K562 (cell line): ENCODE data around the gene CNTN2. TPM values are rescaled to one million over a fixed set of nuclear protein-coding genes. Genes with fewer than 3 reads are reported as not detected.

ENCODE experiments used
- FOS ChIP-seq: IDR thresholded peaks from 3 replicates; pipeline ENCODE4 v1.6.1; 2011; ENCODE audit not compliant: insufficient read length; ENCODE audit errors: extremely low read depth
- HDAC1 ChIP-seq, 2 experiments: fragments of 450-650 bp; IDR thresholded peaks; 2 replicates each; pipeline ENCODE4 v1.6.1; 2016 to 2017; ENCODE audit warnings: inconsistent platforms in 1 of 2, mild to moderate bottlenecking in 1 of 2, moderate library complexity in 1 of 2
- KAT8 ChIP-seq: fragments of 450-650 bp; IDR thresholded peaks from 2 replicates; pipeline ENCODE4 v1.6.1; 2016; ENCODE audit warnings: low read depth, mild to moderate bottlenecking
- MCM5 ChIP-seq: fragments of 450-650 bp; IDR thresholded peaks from 2 replicates; pipeline ENCODE4 v1.6.1; 2016; ENCODE audit warnings: low read depth
- POLR2AphosphoS5 ChIP-seq: IDR thresholded peaks from 2 replicates; pipeline ENCODE4 v1.6.1; 2011; ENCODE audit warnings: mild to moderate bottlenecking, low read depth, low read length, moderate library complexity; ENCODE audit not compliant: control insufficient read depth, insufficient read depth
- SNRNP70 ChIP-seq: fragments of 200-400 bp; formaldehyde crosslinking; optimal IDR thresholded peaks from 2 replicates; pipeline ENCODE3; 2017; ENCODE audit warnings: low read depth, low read length
- SPI1 ChIP-seq: IDR thresholded peaks from 2 replicates; pipeline ENCODE4 v1.6.1; 2011; ENCODE audit warnings: low read depth, low read length, control low read depth, borderline replicate concordance
- SRF ChIP-seq, 2 experiments: fragments of 250-450, 450-650 bp in 1 of 2; sonication (Bioruptor Pico) in 1 of 2; sonication (generic) in 1 of 2; formaldehyde crosslinking; IDR thresholded peaks; 2 replicates each; pipeline versions ENCODE4 v1.5.0 to v1.5.1; 2020 to 2022; ENCODE audit warnings: mild to moderate bottlenecking in 1 of 2, missing genetic modification reagents in 1 of 2
- TCF7L2 ChIP-seq: fragments of 150-350 bp; IDR thresholded peaks from 2 replicates; pipeline ENCODE4 v1.6.1; 2016; ENCODE audit warnings: low read depth, mild to moderate bottlenecking, low read length, moderate library complexity
- XRCC5 ChIP-seq: fragments of 200-400 bp; formaldehyde crosslinking; IDR thresholded peaks from 2 replicates; pipeline ENCODE4 v1.6.1; 2017; ENCODE audit warnings: low read depth, mild to moderate bottlenecking, low read length
- ZC3H8 ChIP-seq: fragments of 450-650 bp; IDR thresholded peaks from 2 replicates; pipeline ENCODE4 v1.6.1; 2017
- ZNF184 ChIP-seq: sonication (generic); formaldehyde crosslinking; IDR thresholded peaks from 2 replicates; pipeline ENCODE4 v1.5.0; 2020; ENCODE audit warnings: missing genetic modification reagents
- ZNF232 ChIP-seq: sonication (generic); formaldehyde crosslinking; IDR thresholded peaks from 2 replicates; pipeline ENCODE4 v1.8.0; 2022; ENCODE audit warnings: mild to moderate bottlenecking, missing genetic modification reagents
- ZNF717 ChIP-seq: fragments of 250-450 bp; sonication (Bioruptor Pico); IDR thresholded peaks from 2 replicates; pipeline ENCODE4 v1.5.0; 2021
- polyA plus RNA-seq, 8 experiments: library from polyadenylated mRNA; depleted of rRNA in 4 of 8; stranded (reverse) in 5 of 8; unstranded in 3 of 8; fragments of >200 nt; fragmentation: Nextera tagmentation in 2 of 8; fragmentation: Illumina TruSeq in 1 of 8; extraction: Ambion mirVana in 2 of 8; extraction: Trizol in 1 of 8; gene quantifications; 2 replicates each; pipeline versions ENCODE4 v1.2.1 to v1.2.3, GENCODE V29; 2011 to 2014; ENCODE audit warnings: inconsistent platforms in 1 of 8, missing spikeins in 1 of 8
- total RNA-seq, 7 experiments: library from RNA; depleted of rRNA in 6 of 7; stranded (reverse); fragments of >200 nt in 6 of 7; fragmentation: Illumina TruSeq in 2 of 7; extraction: Trizol in 2 of 7; gene quantifications; 2 replicates each; pipeline versions ENCODE4 v1.2.1 to v1.2.3, GENCODE V29; 2011 to 2021; ENCODE audit warnings: low replicate concordance in 1 of 7
- TF ChIP-seq, protein P1 (sequence below): fragments of 200-800 bp; sonication (Bioruptor generic); IDR thresholded peaks from 2 replicates; pipeline ENCODE4 v1.6.1; 2016; ENCODE audit warnings: missing genetic modification characterization, missing compliant biosample characterization
- TF ChIP-seq, protein P2 (sequence below): IDR thresholded peaks from 3 replicates; pipeline ENCODE4 v1.6.1; 2011; ENCODE audit warnings: borderline replicate concordance, mild to moderate bottlenecking; ENCODE audit not compliant: insufficient read length, insufficient read depth
- TF ChIP-seq, protein P3 (sequence below): fragments of 150-350 bp; conservative IDR thresholded peaks from 2 replicates; pipeline ENCODE4 v1.6.1; 2014; ENCODE audit warnings: low read length

CNTN2 gene
- total and polyA plus RNA-seq, 9 of the 15 experiments (the other 6 are each of a cell fraction or from before 2014, with no cell fraction given) = not detected

DNA sequence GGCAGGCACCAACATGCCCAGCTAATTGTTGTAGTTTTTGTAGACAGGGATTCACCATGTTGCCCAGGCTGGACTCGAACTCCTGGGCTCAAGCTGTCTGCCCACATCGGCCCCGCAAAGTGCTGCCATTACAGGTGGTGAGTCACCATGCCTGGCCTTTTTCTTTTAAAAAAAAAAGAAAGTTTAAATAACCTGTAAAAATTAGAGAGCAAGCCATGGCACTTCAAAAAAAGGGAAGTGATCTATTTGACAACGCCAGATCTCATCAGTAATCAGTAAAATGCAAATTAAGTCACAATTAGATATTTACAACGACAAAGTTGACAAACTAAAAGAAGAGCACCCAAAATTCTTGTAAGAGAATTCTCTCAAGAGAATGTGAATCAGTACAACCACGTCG lies 81.7 kb downstream of the CNTN2 start (continued):
- TF ChIP-seq, protein P1, sequence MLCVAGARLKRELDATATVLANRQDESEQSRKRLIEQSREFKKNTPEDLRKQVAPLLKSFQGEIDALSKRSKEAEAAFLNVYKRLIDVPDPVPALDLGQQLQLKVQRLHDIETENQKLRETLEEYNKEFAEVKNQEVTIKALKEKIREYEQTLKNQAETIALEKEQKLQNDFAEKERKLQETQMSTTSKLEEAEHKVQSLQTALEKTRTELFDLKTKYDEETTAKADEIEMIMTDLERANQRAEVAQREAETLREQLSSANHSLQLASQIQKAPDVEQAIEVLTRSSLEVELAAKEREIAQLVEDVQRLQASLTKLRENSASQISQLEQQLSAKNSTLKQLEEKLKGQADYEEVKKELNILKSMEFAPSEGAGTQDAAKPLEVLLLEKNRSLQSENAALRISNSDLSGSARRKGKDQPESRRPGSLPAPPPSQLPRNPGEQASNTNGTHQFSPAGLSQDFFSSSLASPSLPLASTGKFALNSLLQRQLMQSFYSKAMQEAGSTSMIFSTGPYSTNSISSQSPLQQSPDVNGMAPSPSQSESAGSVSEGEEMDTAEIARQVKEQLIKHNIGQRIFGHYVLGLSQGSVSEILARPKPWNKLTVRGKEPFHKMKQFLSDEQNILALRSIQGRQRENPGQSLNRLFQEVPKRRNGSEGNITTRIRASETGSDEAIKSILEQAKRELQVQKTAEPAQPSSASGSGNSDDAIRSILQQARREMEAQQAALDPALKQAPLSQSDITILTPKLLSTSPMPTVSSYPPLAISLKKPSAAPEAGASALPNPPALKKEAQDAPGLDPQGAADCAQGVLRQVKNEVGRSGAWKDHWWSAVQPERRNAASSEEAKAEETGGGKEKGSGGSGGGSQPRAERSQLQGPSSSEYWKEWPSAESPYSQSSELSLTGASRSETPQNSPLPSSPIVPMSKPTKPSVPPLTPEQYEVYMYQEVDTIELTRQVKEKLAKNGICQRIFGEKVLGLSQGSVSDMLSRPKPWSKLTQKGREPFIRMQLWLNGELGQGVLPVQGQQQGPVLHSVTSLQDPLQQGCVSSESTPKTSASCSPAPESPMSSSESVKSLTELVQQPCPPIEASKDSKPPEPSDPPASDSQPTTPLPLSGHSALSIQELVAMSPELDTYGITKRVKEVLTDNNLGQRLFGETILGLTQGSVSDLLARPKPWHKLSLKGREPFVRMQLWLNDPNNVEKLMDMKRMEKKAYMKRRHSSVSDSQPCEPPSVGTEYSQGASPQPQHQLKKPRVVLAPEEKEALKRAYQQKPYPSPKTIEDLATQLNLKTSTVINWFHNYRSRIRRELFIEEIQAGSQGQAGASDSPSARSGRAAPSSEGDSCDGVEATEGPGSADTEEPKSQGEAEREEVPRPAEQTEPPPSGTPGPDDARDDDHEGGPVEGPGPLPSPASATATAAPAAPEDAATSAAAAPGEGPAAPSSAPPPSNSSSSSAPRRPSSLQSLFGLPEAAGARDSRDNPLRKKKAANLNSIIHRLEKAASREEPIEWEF = no peak
- TF ChIP-seq SNRNP70 (no peak), TCF7L2 (no peak), KAT8 (no peak), XRCC5 (no peak), ZC3H8 (no peak), ZNF184 (no peak), MCM5 (no peak), ZNF717 (CRISPR knock-in tag) (no peak), FOS (no peak), SPI1 (peak; percentile 93), ZNF232 (CRISPR knock-in tag) (no peak), POLR2AphosphoS5 (no peak), HDAC1 (IDR thresholded peaks at IDR 0.05) (no peak), SRF (CRISPR knock-in tag; IDR thresholded peaks at IDR 0.05) (no peak)
- TF ChIP-seq, protein P2, sequence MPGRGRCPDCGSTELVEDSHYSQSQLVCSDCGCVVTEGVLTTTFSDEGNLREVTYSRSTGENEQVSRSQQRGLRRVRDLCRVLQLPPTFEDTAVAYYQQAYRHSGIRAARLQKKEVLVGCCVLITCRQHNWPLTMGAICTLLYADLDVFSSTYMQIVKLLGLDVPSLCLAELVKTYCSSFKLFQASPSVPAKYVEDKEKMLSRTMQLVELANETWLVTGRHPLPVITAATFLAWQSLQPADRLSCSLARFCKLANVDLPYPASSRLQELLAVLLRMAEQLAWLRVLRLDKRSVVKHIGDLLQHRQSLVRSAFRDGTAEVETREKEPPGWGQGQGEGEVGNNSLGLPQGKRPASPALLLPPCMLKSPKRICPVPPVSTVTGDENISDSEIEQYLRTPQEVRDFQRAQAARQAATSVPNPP = no peak
- TF ChIP-seq, protein P3, sequence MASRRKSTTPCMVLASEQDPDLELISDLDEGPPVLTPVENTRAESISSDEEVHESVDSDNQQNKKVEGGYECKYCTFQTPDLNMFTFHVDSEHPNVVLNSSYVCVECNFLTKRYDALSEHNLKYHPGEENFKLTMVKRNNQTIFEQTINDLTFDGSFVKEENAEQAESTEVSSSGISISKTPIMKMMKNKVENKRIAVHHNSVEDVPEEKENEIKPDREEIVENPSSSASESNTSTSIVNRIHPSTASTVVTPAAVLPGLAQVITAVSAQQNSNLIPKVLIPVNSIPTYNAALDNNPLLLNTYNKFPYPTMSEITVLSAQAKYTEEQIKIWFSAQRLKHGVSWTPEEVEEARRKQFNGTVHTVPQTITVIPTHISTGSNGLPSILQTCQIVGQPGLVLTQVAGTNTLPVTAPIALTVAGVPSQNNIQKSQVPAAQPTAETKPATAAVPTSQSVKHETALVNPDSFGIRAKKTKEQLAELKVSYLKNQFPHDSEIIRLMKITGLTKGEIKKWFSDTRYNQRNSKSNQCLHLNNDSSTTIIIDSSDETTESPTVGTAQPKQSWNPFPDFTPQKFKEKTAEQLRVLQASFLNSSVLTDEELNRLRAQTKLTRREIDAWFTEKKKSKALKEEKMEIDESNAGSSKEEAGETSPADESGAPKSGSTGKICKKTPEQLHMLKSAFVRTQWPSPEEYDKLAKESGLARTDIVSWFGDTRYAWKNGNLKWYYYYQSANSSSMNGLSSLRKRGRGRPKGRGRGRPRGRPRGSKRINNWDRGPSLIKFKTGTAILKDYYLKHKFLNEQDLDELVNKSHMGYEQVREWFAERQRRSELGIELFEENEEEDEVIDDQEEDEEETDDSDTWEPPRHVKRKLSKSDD = no peak
